Keratinocyte (primary cell): ENCODE data around the gene KRT8.

ENCODE experiments used
- EZH2 ChIP-seq: IDR thresholded peaks from one replicate; pipeline ENCODE4 v1.6.1; 2012; ENCODE audit warnings: inconsistent platforms, mild to moderate bottlenecking, low read length, moderate library complexity
- TF ChIP-seq, protein P1 (sequence below), 3 experiments: IDR thresholded peaks in 1 of 3; conservative IDR thresholded peaks in 1 of 3; optimal IDR thresholded peaks in 1 of 3; 2 replicates in 2 of 3; 3 replicates in 1 of 3; pipeline versions ENCODE3 to v1.5.1; 2011; ENCODE audit warnings: low read length in 3 of 3, mild to moderate bottlenecking in 3 of 3, moderate library complexity in 2 of 3, control low read depth in 1 of 3, inconsistent platforms in 1 of 3; ENCODE audit not compliant: insufficient read depth in 2 of 3; ENCODE audit errors: extremely low read depth in 1 of 3

DNA sequence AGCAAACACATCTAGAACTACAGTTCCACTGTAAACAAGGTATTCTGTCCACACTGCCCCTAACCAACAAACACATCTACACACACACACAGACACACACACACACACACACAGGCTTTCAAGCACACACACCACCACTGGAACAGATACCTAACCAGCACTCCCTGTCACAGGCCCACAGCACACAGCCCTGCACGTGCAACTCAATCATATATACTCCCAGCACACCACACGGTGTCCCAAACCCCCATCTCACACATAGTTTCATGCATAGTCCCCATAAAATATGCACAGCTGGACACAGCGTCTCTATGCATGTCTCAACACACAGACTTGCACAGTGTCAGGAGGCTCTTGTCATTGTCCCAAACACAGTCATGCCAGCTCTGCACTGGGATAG, 27.6 kb downstream of the KRT8 start:
- TF ChIP-seq, protein P1, sequence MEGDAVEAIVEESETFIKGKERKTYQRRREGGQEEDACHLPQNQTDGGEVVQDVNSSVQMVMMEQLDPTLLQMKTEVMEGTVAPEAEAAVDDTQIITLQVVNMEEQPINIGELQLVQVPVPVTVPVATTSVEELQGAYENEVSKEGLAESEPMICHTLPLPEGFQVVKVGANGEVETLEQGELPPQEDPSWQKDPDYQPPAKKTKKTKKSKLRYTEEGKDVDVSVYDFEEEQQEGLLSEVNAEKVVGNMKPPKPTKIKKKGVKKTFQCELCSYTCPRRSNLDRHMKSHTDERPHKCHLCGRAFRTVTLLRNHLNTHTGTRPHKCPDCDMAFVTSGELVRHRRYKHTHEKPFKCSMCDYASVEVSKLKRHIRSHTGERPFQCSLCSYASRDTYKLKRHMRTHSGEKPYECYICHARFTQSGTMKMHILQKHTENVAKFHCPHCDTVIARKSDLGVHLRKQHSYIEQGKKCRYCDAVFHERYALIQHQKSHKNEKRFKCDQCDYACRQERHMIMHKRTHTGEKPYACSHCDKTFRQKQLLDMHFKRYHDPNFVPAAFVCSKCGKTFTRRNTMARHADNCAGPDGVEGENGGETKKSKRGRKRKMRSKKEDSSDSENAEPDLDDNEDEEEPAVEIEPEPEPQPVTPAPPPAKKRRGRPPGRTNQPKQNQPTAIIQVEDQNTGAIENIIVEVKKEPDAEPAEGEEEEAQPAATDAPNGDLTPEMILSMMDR (optimal IDR thresholded peaks at IDR 0.05 in 1 of 3, IDR thresholded peaks at IDR 0.05 in 1 of 3, conservative IDR thresholded peaks at IDR 0.05 in 1 of 3; ENCODE audit: extremely low read depth in 1 of 3, insufficient read depth in 2 of 3, low read length in 3 of 3), result no peak
- no peak for TF ChIP-seq EZH2
